NCI-H526 treated with DMSO at 0.1 percent for 48 hours (cell line): ENCODE measurements around the gene TKTL2.
"Not testable (repeated sequence)": the region's sequence is repeated elsewhere in the genome, so short reads cannot be mapped to it uniquely, and the experiment has no call there.

Experiments used
- DNase-seq: peaks from one replicate; lab custom pipeline; 2025; lab: John Stamatoyannopoulos, UW

The TKTL2 gene

DNA sequence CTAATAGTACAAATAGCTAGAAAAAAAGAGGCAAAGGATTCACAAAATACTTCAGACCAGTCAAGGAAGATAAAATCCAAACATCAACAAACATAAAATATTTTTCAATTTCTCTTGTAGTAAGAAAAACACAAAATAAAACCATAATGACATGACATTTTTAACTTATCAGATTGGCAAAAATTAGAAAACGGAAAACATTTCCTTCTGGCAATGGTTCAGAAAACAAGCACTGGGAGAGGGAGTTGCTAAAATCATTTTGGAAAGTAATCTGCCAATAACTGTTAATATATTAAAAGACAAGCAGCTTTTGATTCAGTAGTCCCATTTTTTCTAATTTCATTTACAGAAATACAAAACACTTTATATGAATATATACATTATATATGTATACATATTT lies 26.1 kb downstream of the TKTL2 start:
- DNase-seq: no peak

DNA sequence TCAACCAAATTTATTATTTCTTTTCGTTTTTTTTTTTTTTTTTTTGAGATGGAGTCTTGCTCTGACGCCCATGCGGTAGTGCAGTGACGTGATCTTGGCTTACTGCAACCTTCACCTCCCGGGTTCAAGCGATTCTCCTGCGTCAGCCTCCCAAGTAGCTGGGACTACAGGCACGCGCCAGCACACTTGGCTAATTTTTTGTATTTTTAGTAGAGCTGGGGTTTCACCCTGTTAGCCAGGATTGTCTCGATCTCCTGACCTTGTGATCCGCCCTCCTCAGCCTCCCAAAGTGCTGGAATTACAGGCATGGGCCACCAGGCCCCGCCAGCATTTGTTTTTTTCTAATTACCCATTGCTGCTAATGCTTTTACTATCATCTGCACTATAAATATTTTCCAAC lies 26.5 kb downstream of the TKTL2 start:
- DNase-seq: not testable (repeated sequence)

DNA sequence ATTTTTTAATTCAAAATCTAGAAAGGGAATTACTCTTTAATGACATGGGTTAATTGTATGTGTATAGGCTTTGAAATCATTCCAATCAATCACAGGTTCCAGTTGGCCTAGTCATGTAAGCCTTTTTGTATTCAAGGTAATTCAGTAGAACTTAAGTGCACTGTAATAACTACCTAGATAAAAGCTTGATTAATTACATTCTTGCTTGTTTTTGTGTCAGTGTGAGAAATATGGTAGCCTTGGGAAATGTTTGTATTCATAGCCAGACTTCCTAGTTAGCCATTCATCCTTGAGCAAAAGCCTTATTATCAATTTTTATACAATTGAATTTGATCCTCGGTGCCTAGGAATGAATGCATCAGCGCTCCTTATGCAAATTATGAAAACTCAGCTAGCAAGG lies 33.5 kb downstream of the TKTL2 start:
- no peak for DNase-seq
